ENCODE data around the gene LRCH3. TPM values are rescaled to one million over a fixed set of nuclear protein-coding genes. Genes with fewer than 3 reads are reported as not detected.
A peak's percentile ranks its signal among the peaks of the same experiment; 100 is the strongest.

The LRCH3 gene
- polyA plus RNA-seq, 1 donor from 2014 or later, result 41.4 TPM

- H3K36me3 ChIP-seq (ENCODE audit: insufficient read depth, low read length), result no peaks in the 10 kb centered on the region
- H3K27ac ChIP-seq (ENCODE audit: low read length), result peak within 1 kb of the TSS; percentile 93
- H3F3A ChIP-seq (ENCODE audit: insufficient read depth, low read length, poor library complexity, severe bottlenecking), result peaks cover 7% of the 10 kb centered on the region
Observed at GRCh38 chr3:197749601-197750395, 41.3 kb upstream of the LRCH3 start, which contains the start of gene FYTTD1. FYTTD1 (plus strand) TSS chr3:197749883; CDS start chr3:197749972, 89 bp downstream.

More at GRCh38 chr3:197749601-197750395, 41.3 kb upstream of the LRCH3 start, which contains the start of gene FYTTD1:
- Histone ChIP-seq H3K27me3 (ENCODE audit: insufficient read depth, low read depth, low read length) (no peaks in the 10 kb centered on the region), H3K9me2 (ENCODE audit: insufficient read depth, low read length) (no peaks in the 10 kb centered on the region), H2AFZ (ENCODE audit: low read depth, low read length) (peak within 1 kb of the TSS; percentile 69), H4K20me1 (ENCODE audit: insufficient read depth) (peaks cover 13% of the 10 kb centered on the region), H3K79me2 (replicated peaks; ENCODE audit: insufficient read depth, low read length) (peaks cover 40% of the 10 kb centered on the region), H3K9me3 (ENCODE audit: low read length) (no peaks in the 10 kb centered on the region), H3K4me3 (ENCODE audit: low read length) (peak within 1 kb of the TSS; percentile 95), H3K4me2 (ENCODE audit: low read length) (peak within 1 kb of the TSS; percentile 85), H3K9ac (ENCODE audit: low read length) (peak within 1 kb of the TSS; percentile 92)
- TF ChIP-seq MXI1 (conservative IDR thresholded peaks at IDR 0.05; ENCODE audit: poor library complexity, severe bottlenecking) (peak; percentile 85), EP300 (conservative IDR thresholded peaks at IDR 0.05; ENCODE audit: poor library complexity, severe bottlenecking) (peak; percentile 63), SMC3 (conservative IDR thresholded peaks at IDR 0.05; ENCODE audit: poor library complexity) (peak; percentile 59), EZH2 (IDR thresholded peaks at IDR 0.05; ENCODE audit: borderline replicate concordance, insufficient read depth, low read length, poor library complexity, severe bottlenecking) (no peak), POLR2AphosphoS5 (IDR thresholded peaks at IDR 0.05) (peak; percentile 90), REST (IDR thresholded peaks at IDR 0.05; ENCODE audit: borderline replicate concordance) (no peak), RAD21 (conservative IDR thresholded peaks at IDR 0.05) (peak; percentile 53), CTCF (IDR thresholded peaks at IDR 0.05; ENCODE audit: poor library complexity, severe bottlenecking) (peak; percentile 85), TAF1 (IDR thresholded peaks at IDR 0.05; ENCODE audit: low read depth) (peak; percentile 65)

All from neural cell (in vitro differentiated cells).